DOHH2 (cell line): ENCODE data around the gene IFNA8.

Experiments used
- H3F3A ChIP-seq: fragments of 200-600 bp; sonication (generic), shearing (Covaris generic); 2 replicates; pipeline ENCODE4 v1.6.0; 2016; ENCODE audit warnings: antibody characterized with exemption, mild to moderate bottlenecking; ENCODE audit not compliant: control insufficient read depth, insufficient read depth
- H3K27ac ChIP-seq: fragments of 200-600 bp; sonication (generic); 2 replicates; pipeline ENCODE4 v1.5.1; 2014; ENCODE audit warnings: low read depth, mild to moderate bottlenecking, low read length, moderate library complexity
- H3K27me3 ChIP-seq: fragments of 200-600 bp; sonication (generic); 2 replicates; pipeline ENCODE4 v1.6.1; 2014; ENCODE audit warnings: mild to moderate bottlenecking, low read length, mixed read lengths; ENCODE audit not compliant: control insufficient read depth
- H3K36me3 ChIP-seq: fragments of 200-600 bp; sonication (generic); 2 replicates; pipeline ENCODE4 v1.6.1; 2014; ENCODE audit warnings: mild to moderate bottlenecking, low read length, moderate library complexity, mixed read lengths; ENCODE audit not compliant: control insufficient read depth
- H3K4me1 ChIP-seq: fragments of 200-600 bp; sonication (generic); 2 replicates; pipeline ENCODE4 v1.6.1; 2014; ENCODE audit warnings: mild to moderate bottlenecking, low read length, mixed read lengths; ENCODE audit not compliant: control insufficient read depth
- H3K4me2 ChIP-seq: fragments of 200-600 bp; sonication (generic); 2 replicates; pipeline ENCODE4 v1.6.0; 2014; ENCODE audit warnings: mild to moderate bottlenecking, low read length, moderate library complexity
- H3K4me3 ChIP-seq: fragments of 200-600 bp; sonication (generic); 2 replicates; pipeline ENCODE4 v1.5.1; 2014; ENCODE audit warnings: mild to moderate bottlenecking, low read length, mixed read lengths
- H3K79me2 ChIP-seq: fragments of 200-600 bp; sonication (generic); 2 replicates; pipeline ENCODE4 v1.6.1; 2014; ENCODE audit warnings: mild to moderate bottlenecking, low read length, mixed read lengths; ENCODE audit not compliant: control insufficient read depth
- H3K9me2 ChIP-seq: fragments of 200-600 bp; sonication (generic); replicated peaks from 2 replicates; pipeline ENCODE4 v1.6.1; 2014; ENCODE audit warnings: mild to moderate bottlenecking, low read length, mixed read lengths; ENCODE audit not compliant: control insufficient read depth
- H3K9me3 ChIP-seq: fragments of 200-600 bp; sonication (generic); 2 replicates; pipeline ENCODE4 v1.6.1; 2014; ENCODE audit warnings: antibody characterized with exemption, low read length, mixed read lengths; ENCODE audit not compliant: control insufficient read depth, insufficient read depth
- H4K20me1 ChIP-seq: fragments of 200-600 bp; sonication (generic); 2 replicates; pipeline ENCODE4 v1.6.0; 2014; ENCODE audit warnings: low read depth, mild to moderate bottlenecking, antibody characterized with exemption, low read length, moderate library complexity; ENCODE audit not compliant: control insufficient read depth, insufficient read depth
- CTCF ChIP-seq: fragments of 200-600 bp; sonication (generic); IDR thresholded peaks from one replicate; pipeline ENCODE4 v1.5.1; 2014; ENCODE audit warnings: antibody characterized with exemption, mild to moderate bottlenecking, low read depth, low read length; ENCODE audit not compliant: poor library complexity, severe bottlenecking
- EZH2phosphoT487 ChIP-seq: fragments of 200-600 bp; sonication (generic); IDR thresholded peaks from 2 replicates; pipeline ENCODE4 v1.6.1; 2017; ENCODE audit warnings: borderline replicate concordance, mild to moderate bottlenecking, antibody characterized with exemption, low read length, moderate library complexity, mixed read lengths

The IFNA8 gene

GRCh38 chr9:21399956-21400355, 9.0 kb upstream of the IFNA8 start:
- Histone ChIP-seq H3F3A (no peaks in the 10 kb centered on the region), H3K4me1 (peaks cover 5% of the 10 kb centered on the region; the same call in 1 of the 2 replicates), H3K36me3 (no peaks in the 10 kb centered on the region), H3K9me2 (no peaks in the 10 kb centered on the region), H3K4me3 (no peak overlapping the region), H3K79me2 (no peaks in the 10 kb centered on the region), H4K20me1 (0 out of 2 replicates have a peak, but pooled peaks cover 2% of the 10 kb centered on the region), H3K4me2 (no peak overlapping the region), H3K9me3 (no peaks in the 10 kb centered on the region), H3K27me3 (peaks cover 41% of the 10 kb centered on the region), H3K27ac (no peak overlapping the region)
- TF ChIP-seq EZH2phosphoT487 (no peak), CTCF (no peak)

DNA sequence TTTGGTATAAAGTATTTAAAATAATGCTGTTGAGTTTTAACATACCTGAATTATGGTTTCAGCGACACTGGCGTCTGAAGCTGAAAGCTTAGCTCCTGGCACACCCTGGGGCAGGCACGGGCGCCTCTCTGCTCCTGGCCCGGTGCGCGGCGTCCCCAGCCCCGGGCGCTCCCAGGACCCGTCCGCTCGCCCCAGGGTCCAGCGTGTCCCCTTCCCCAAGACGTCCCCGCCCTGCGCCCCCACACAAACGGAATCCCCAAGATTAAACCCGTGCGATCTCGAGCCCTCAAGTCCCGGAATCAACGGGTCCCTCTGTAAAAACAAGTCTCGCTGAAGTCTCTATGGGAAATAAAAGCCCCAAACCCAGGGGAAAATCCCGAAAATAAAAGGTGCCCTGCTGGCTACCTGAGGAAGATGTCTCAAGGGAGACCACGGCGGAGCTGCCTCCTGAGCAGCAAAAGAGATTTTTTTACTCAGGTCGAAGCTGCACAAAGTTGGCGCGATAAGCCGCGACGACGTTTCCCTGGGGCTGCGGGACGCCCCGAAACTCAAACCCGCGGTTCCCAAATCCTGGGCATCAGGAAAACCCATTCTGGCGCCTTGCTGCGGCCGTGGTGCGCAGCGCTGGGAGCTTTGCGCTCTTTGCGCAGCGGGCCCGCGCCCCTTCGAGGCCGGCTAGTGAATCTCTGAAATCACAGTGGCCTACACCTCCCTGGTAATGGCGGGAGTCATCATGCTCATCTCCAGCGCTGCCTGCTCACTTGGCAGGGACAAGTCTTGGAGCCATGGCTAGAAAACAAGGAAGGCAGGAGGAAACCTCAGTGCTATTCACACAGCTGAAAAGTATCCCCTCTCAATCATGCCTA, 6.3 kb upstream of the IFNA8 start:
- Histone ChIP-seq H3K27me3 (peaks cover 31% of the 10 kb centered on the region), H3K79me2 (no peaks in the 10 kb centered on the region), H3K9me3 (no peaks in the 10 kb centered on the region), H3K4me1 (no peaks in the 10 kb centered on the region), H3K4me3 (no peak overlapping the region), H4K20me1 (no peaks in the 10 kb centered on the region), H3K36me3 (no peaks in the 10 kb centered on the region), H3F3A (no peaks in the 10 kb centered on the region), H3K4me2 (no peak overlapping the region), H3K9me2 (no peaks in the 10 kb centered on the region), H3K27ac (no peak overlapping the region)
- no peak for TF ChIP-seq EZH2phosphoT487
- TF ChIP-seq CTCF = no peak

DNA sequence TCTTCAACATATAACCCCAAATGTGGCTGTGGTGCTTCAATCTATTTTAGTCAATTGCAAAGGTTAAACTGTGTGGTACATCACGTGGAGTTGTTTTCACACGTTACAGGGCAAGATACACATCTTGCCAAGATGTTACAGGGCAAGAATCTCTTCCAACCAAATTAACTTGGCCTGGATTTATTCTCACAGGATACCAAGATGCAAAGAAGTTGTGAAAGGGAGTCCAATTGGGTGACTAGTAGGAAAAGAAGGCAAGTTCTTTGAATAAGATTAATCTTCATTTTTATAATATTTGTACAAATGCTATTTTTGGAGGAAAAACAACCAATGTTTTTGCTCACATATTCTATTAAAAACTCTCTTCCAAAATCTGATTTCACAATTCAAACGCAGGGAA, 4.8 kb upstream of the IFNA8 start:
- no peak overlapping the region for H3K4me3 ChIP-seq
- H3K27me3 ChIP-seq = peaks cover 28% of the 10 kb centered on the region
- H3K4me1 ChIP-seq = no peaks in the 10 kb centered on the region
- H3K9me2 ChIP-seq = no peaks in the 10 kb centered on the region
- TF ChIP-seq EZH2phosphoT487 = no peak
- TF ChIP-seq CTCF = no peak
- no peaks in the 10 kb centered on the region for H4K20me1 ChIP-seq
- H3K9me3 ChIP-seq = no peaks in the 10 kb centered on the region
- H3F3A ChIP-seq = no peaks in the 10 kb centered on the region
- H3K4me2 ChIP-seq = no peak overlapping the region
- H3K79me2 ChIP-seq = no peaks in the 10 kb centered on the region
- H3K27ac ChIP-seq = no peak overlapping the region
- no peaks in the 10 kb centered on the region for H3K36me3 ChIP-seq
